ENCODE data around the gene PDGFB.

Gene PDGFB

DNA sequence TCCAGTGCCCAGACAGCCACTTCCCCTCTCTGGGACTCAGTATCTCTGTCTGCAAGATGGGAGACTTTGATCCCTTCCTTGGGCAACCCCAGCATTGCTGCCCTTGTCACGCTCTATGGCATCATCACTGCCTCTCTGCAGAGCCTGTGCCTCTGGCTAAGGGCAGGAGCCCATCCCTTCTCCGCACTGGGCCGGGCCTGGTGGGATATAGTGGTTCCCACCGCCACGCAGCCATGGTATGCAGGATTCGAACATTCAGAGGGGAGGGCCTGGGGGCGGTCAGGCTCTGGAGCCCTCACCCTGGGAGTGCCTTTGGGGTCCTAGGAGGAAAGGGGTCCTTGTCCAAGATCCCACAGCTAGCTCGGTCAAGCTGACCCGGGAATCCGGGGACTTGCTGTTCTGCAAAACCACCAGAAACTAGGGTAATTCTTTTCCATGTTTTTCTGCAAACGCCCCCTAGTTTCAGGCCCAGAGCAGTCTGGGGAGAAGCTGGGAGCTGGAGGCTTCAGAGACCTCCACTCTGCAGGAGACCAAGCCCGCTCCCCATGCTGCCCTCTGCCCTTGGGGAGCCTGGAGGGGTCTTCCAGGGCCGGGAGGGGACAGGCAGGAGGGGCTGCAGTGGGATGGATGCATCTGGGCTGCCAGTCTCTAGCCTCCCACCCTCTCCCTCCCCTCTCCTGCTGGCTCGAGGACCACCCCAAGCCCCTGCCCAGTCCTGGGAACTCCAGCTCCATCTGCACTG is 67.9 kb downstream of the PDGFB start:
- peak overlapping the region; percentile 41 to 78 for H3K27ac ChIP-seq (ENCODE audit: low read depth in 2 of 2, low read length in 2 of 2)
- H3K9ac ChIP-seq (ENCODE audit: low read depth in 1 of 2, low read length in 2 of 2), result no peak overlapping the region
- peaks cover 13 to 15% of the 10 kb centered on the region in 2 donors for H3K4me1 ChIP-seq (ENCODE audit: control insufficient read depth in 2 of 2, insufficient read depth in 2 of 2, low read length in 2 of 2)
- peaks cover 0 to 3% of the 10 kb centered on the region in 2 donors for H3K27me3 ChIP-seq (ENCODE audit: control insufficient read depth in 2 of 2, insufficient read depth in 2 of 2, low read length in 2 of 2)
- H3K9me3 ChIP-seq (ENCODE audit: control insufficient read depth in 2 of 2, low read length in 2 of 2), result peaks cover 0 to 3% of the 10 kb centered on the region in 2 donors
- no peaks in the 10 kb centered on the region for H3K36me3 ChIP-seq (ENCODE audit: control insufficient read depth in 2 of 2, insufficient read depth in 2 of 2, low read length in 2 of 2)
- H3K4me3 ChIP-seq (ENCODE audit: low read length in 2 of 2), result no peak overlapping the region

DNA sequence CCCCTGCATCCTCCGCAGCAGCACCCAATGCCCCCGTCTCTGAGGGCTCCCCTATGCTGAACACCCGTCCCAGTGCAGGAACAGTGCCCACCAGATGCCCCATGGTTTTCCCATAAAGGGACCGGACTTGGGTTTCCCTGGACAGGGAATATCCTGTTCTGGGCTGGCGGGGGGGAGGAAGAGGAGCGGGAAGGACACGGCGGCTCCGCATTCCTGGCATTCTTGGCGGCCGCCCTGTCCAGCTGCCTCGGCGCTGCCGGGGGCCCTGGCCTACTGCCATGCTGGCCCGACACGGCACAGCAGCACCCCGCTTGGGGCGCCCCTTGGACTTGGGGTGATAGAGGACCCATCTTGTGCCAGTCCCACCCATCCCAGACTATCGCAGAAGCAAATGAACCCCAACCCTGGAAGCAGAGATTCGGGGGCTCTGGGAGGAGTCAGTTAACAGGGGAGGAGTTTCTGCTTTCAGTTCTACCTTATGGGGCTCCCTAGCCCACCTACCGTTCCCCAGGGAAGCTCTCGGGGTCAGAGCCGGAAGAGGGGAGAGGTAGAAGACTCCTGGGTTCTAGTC is 68.6 kb downstream of the PDGFB start:
- H3K9ac ChIP-seq (ENCODE audit: low read depth in 1 of 2, low read length in 2 of 2), result no peak overlapping the region
- no peaks in the 10 kb centered on the region for H3K9me3 ChIP-seq (ENCODE audit: control insufficient read depth in 2 of 2, low read length in 2 of 2)
- H3K4me3 ChIP-seq (ENCODE audit: low read length in 2 of 2), result no peak overlapping the region
- H3K27me3 ChIP-seq (ENCODE audit: control insufficient read depth in 2 of 2, insufficient read depth in 2 of 2, low read length in 2 of 2), result peaks cover 0 to 3% of the 10 kb centered on the region in 2 donors
- no peaks in the 10 kb centered on the region for H3K36me3 ChIP-seq (ENCODE audit: control insufficient read depth in 2 of 2, insufficient read depth in 2 of 2, low read length in 2 of 2)
- peak overlapping the region; percentile 54 to 78 for H3K27ac ChIP-seq (ENCODE audit: low read depth in 2 of 2, low read length in 2 of 2)
- peaks cover 13 to 15% of the 10 kb centered on the region in 2 donors for H3K4me1 ChIP-seq (ENCODE audit: control insufficient read depth in 2 of 2, insufficient read depth in 2 of 2, low read length in 2 of 2)

DNA sequence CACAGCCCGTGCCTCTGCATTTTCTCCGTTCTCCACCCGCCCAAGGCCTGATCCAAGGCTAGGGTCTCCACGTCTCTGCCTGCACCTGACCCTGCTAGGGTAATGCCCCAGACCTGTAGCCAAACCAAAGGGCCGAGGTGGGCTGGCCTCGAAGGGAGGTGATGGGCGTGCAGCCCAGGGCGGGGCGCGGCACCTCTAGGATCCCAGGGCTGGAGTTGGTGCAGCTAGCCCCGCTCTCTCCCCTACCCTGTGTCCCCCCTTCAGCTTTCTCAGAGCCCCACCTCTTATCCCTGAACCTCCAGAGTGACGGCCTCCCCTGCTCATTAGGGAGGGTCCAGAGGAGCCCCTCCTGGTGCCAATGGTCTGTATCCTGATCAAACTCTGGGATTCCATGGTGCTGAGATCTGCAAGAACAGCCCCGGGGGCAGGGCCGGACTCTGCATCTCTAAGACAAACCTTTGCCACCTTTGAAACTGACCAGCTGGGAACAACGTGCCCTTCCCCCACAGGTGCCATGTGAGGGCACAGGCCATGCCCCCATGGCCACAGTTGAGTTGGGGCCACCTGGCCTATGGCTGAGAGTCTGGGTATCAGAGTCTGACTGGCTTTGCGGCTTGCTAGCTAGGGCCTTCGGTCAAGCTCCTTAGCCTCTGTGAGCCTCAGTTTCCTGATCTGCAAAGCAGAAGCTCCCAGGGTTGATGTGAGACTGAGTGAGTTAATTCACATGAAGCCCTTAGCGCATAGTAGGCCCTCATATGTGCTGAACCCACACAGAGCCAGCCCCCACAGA is 69.2 kb downstream of the PDGFB start:
- no peaks in the 10 kb centered on the region for H3K9me3 ChIP-seq (ENCODE audit: control insufficient read depth in 2 of 2, low read length in 2 of 2)
- no peaks in the 10 kb centered on the region for H3K36me3 ChIP-seq (ENCODE audit: control insufficient read depth in 2 of 2, insufficient read depth in 2 of 2, low read length in 2 of 2)
- H3K27ac ChIP-seq (ENCODE audit: low read depth in 2 of 2, low read length in 2 of 2), result peak overlapping the region; percentile 54 to 78
- H3K4me3 ChIP-seq (ENCODE audit: low read length in 2 of 2), result no peak overlapping the region
- no peak overlapping the region for H3K9ac ChIP-seq (ENCODE audit: low read depth in 1 of 2, low read length in 2 of 2)
- peaks cover 0 to 3% of the 10 kb centered on the region in 2 donors for H3K27me3 ChIP-seq (ENCODE audit: control insufficient read depth in 2 of 2, insufficient read depth in 2 of 2, low read length in 2 of 2)
- peaks cover 18 to 19% of the 10 kb centered on the region in 2 donors for H3K4me1 ChIP-seq (ENCODE audit: control insufficient read depth in 2 of 2, insufficient read depth in 2 of 2, low read length in 2 of 2)

DNA sequence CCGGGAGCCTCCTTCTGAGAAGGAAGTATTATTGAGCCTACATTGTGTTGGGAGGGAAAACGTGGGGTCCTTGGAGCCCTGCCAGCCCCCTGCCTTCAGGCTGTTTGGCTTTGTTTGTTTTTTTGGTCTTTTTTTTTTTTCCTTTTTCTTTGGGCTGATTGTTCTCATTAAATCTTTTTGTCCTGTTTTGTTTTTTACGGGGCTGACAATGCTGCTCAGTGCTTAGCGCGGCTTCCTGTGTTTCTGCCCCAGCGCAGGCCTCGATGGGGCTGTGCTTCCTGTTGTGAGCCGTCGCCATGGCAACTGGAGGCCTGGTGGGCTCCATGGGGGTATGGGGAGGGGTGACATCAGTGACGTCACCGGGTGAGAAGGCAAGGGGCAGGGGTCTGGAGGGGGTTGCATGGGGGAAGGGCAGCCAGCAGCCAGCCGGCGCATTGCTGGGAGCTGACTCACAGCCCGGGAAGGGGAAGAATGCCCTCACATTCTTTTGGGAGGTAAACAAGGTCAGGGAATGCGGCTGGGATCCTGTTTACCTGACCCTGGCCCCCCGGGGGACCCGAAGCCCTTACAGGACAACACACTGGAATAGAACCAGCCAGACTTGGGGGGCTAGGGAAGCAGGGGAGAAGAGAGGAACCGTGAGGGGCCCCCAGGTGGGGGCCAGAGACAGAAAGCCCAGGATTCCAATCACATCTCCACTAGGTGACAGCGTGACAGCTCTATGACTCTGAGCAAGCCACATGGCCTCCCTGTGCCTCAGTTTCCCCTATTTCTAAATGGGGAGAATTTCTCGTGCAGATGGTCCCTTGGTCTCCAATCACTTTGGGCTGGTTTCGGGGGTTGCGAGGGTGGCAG is 70.1 kb downstream of the PDGFB start:
- peak overlapping the region; percentile 13 to 38 for H3K9ac ChIP-seq (ENCODE audit: low read depth in 1 of 2, low read length in 2 of 2)
- H3K9me3 ChIP-seq (ENCODE audit: control insufficient read depth in 2 of 2, low read length in 2 of 2), result no peaks in the 10 kb centered on the region
- H3K4me1 ChIP-seq (ENCODE audit: control insufficient read depth in 2 of 2, insufficient read depth in 2 of 2, low read length in 2 of 2), result peaks cover 18% of the 10 kb centered on the region in 2 donors
- peak overlapping the region; percentile 54 to 78 for H3K27ac ChIP-seq (ENCODE audit: low read depth in 2 of 2, low read length in 2 of 2)
- peak overlapping the region in 1 of 2 donors; percentile 20 for H3K4me3 ChIP-seq (ENCODE audit: low read length in 2 of 2)
- peaks cover 0 to 7% of the 10 kb centered on the region in 2 donors for H3K27me3 ChIP-seq (ENCODE audit: control insufficient read depth in 2 of 2, insufficient read depth in 2 of 2, low read length in 2 of 2)
- no peaks in the 10 kb centered on the region for H3K36me3 ChIP-seq (ENCODE audit: control insufficient read depth in 2 of 2, insufficient read depth in 2 of 2, low read length in 2 of 2)

DNA sequence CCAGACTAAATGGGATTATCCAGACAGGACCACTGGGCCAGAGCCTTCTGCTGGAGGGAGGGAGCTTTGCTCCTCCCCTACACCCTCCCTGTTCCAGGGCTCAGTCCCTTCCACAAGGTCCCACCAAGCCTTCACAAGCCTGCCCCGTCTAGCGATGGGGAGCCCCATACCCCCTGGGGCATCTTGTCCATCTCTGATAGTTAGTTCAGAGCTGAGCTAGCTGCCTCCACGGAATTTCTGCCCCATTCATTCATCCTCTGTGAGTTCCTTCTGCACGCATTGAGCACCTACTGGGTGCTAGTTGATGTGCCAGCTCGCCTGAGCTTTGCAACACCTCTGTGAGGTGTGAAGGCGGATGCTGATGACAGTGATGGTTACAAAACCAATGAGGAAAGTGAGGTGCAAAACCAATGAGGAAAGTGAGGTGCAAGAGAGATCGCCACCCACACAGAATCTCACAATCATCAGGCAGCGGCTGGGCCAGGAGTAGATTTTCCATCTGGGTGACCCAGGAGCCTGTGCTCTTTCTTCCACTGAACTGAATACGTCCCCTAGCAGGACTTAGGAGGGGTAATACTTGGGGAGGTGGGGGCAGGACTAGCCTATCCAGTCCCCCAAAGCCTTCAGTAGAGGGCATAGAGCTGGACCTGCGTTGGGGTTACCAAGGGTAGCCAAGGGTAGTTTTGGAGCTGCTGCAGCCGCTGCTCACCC is 70.8 kb downstream of the PDGFB start:
- H3K36me3 ChIP-seq (ENCODE audit: control insufficient read depth in 2 of 2, insufficient read depth in 2 of 2, low read length in 2 of 2), result no peaks in the 10 kb centered on the region
- peak overlapping the region; percentile 54 to 78 for H3K27ac ChIP-seq (ENCODE audit: low read depth in 2 of 2, low read length in 2 of 2)
- no peaks in the 10 kb centered on the region for H3K9me3 ChIP-seq (ENCODE audit: control insufficient read depth in 2 of 2, low read length in 2 of 2)
- H3K4me3 ChIP-seq (ENCODE audit: low read length in 2 of 2), result no peak overlapping the region
- H3K27me3 ChIP-seq (ENCODE audit: control insufficient read depth in 2 of 2, insufficient read depth in 2 of 2, low read length in 2 of 2), result peaks cover 0 to 5% of the 10 kb centered on the region in 2 donors
- H3K9ac ChIP-seq (ENCODE audit: low read depth in 1 of 2, low read length in 2 of 2), result peak overlapping the region; percentile 13 to 38
- peaks cover 15 to 18% of the 10 kb centered on the region in 2 donors for H3K4me1 ChIP-seq (ENCODE audit: control insufficient read depth in 2 of 2, insufficient read depth in 2 of 2, low read length in 2 of 2)
